Type B pancreatic cell (in vitro differentiated cells): ENCODE results near the gene RTN4RL1. TPM values are rescaled to one million over a fixed set of nuclear protein-coding genes. Genes with fewer than 3 reads are reported as not detected.

Experiments
- DNase-seq: peaks from one replicate; pipeline ENCODE4 v3.0.0; 2021; ENCODE audit warnings: mixed read lengths; ENCODE audit not compliant: unreplicated experiment; ENCODE audit errors: extremely low spot score
- H3K27ac Mint-ChIP-seq: 2 replicates; pipeline ENCODE4 v1.8.0; 2021; ENCODE audit warnings: mild to moderate bottlenecking, mixed read lengths
- H3K27me3 Mint-ChIP-seq: 2 replicates; pipeline ENCODE4 v1.8.0; 2021; ENCODE audit warnings: mixed read lengths
- H3K36me3 Mint-ChIP-seq: 2 replicates; pipeline ENCODE4 v1.8.0; 2021; ENCODE audit warnings: mixed read lengths
- H3K4me1 Mint-ChIP-seq: one replicate; pipeline ENCODE4 v1.8.0; 2021; ENCODE audit warnings: mixed read lengths; ENCODE audit not compliant: unreplicated experiment
- H3K4me3 Mint-ChIP-seq: 2 replicates; pipeline ENCODE4 v1.8.0; 2021; ENCODE audit warnings: mild to moderate bottlenecking, mixed read lengths
- H3K9me3 Mint-ChIP-seq: 2 replicates; pipeline ENCODE4 v1.8.0; 2021; ENCODE audit warnings: mixed read lengths
- CTCF ChIP-seq: fragments of 200-600 bp; sonication (generic); conservative IDR thresholded peaks from 2 replicates; pipeline ENCODE4 v1.5.0; 2021; ENCODE audit warnings: antibody characterized with exemption, mild to moderate bottlenecking
- total RNA-seq: library from RNA; stranded (reverse); gene quantifications from 2 replicates; pipeline ENCODE4 v1.2.1, GENCODE V29; 2021; ENCODE audit warnings: low replicate concordance

RTN4RL1 gene
- total RNA-seq, 1 donor from 2014 or later: 1.7 TPM

GRCh38 chr17:2051061-2051932 is 26.2 kb upstream of the RTN4RL1 start:
- Mint-ChIP-seq H3K9me3 (no peaks in the 10 kb centered on the region), H3K4me3 (peak overlapping the region; percentile 83), H3K27ac (peak overlapping the region; percentile 62), H3K36me3 (no peaks in the 10 kb centered on the region), H3K4me1 (peaks cover 13% of the 10 kb centered on the region), H3K27me3 (peaks cover 39% of the 10 kb centered on the region)
- no peak for DNase-seq
- TF ChIP-seq CTCF: peak; percentile 12

- H3K4me1 Mint-ChIP-seq: peaks cover 13% of the 10 kb centered on the region
- peaks cover 39% of the 10 kb centered on the region for H3K27me3 Mint-ChIP-seq
- peak overlapping the region; percentile 62 for H3K27ac Mint-ChIP-seq
- DNase-seq: no peak
- no peaks in the 10 kb centered on the region for H3K9me3 Mint-ChIP-seq
- H3K4me3 Mint-ChIP-seq: no peak overlapping the region
- no peaks in the 10 kb centered on the region for H3K36me3 Mint-ChIP-seq
- peak; percentile 38 for TF ChIP-seq CTCF
Measured at GRCh38 chr17:2050300-2051060, 25.3 kb upstream of the RTN4RL1 start.

GRCh38 chr17:2049333-2050299 is 24.5 kb upstream of the RTN4RL1 start:
- H3K4me1 Mint-ChIP-seq: peaks cover 15% of the 10 kb centered on the region
- peaks cover 37% of the 10 kb centered on the region for H3K27me3 Mint-ChIP-seq
- H3K27ac Mint-ChIP-seq: peak overlapping the region; percentile 85
- no peak for TF ChIP-seq CTCF
- peak overlapping the region; percentile 87 for H3K4me3 Mint-ChIP-seq
- H3K9me3 Mint-ChIP-seq: no peaks in the 10 kb centered on the region
- DNase-seq: peak; percentile 88
- H3K36me3 Mint-ChIP-seq: no peaks in the 10 kb centered on the region

- no peaks in the 10 kb centered on the region for H3K9me3 Mint-ChIP-seq
- H3K36me3 Mint-ChIP-seq: no peaks in the 10 kb centered on the region
- H3K4me3 Mint-ChIP-seq: peak overlapping the region; percentile 87
- peak overlapping the region; percentile 85 for H3K27ac Mint-ChIP-seq
- TF ChIP-seq CTCF: no peak
- H3K27me3 Mint-ChIP-seq: peaks cover 32% of the 10 kb centered on the region
- DNase-seq: no peak
- peaks cover 16% of the 10 kb centered on the region for H3K4me1 Mint-ChIP-seq
Measured at GRCh38 chr17:2048805-2049204, 23.7 kb upstream of the RTN4RL1 start.

- H3K9me3 Mint-ChIP-seq: no peaks in the 10 kb centered on the region
- H3K27me3 Mint-ChIP-seq: peaks cover 25% of the 10 kb centered on the region
- H3K4me1 Mint-ChIP-seq: peaks cover 19% of the 10 kb centered on the region
- H3K27ac Mint-ChIP-seq: no peak overlapping the region
- DNase-seq: no peak
- H3K4me3 Mint-ChIP-seq: no peak overlapping the region
- H3K36me3 Mint-ChIP-seq: peaks cover 8% of the 10 kb centered on the region
- TF ChIP-seq CTCF: no peak
Measured at GRCh38 chr17:2047590-2047989, 22.5 kb upstream of the RTN4RL1 start.
